GM18502 (cell line): ENCODE data around the gene SNAP47.

Experiments
- ATAC-seq: cut with Tn5 transposase; IDR thresholded peaks from one replicate; pipeline ENCODE4 v1.9.1; 2021; ENCODE audit warnings: mild to moderate bottlenecking; ENCODE audit not compliant: unreplicated experiment, poor library complexity

The SNAP47 gene

DNA sequence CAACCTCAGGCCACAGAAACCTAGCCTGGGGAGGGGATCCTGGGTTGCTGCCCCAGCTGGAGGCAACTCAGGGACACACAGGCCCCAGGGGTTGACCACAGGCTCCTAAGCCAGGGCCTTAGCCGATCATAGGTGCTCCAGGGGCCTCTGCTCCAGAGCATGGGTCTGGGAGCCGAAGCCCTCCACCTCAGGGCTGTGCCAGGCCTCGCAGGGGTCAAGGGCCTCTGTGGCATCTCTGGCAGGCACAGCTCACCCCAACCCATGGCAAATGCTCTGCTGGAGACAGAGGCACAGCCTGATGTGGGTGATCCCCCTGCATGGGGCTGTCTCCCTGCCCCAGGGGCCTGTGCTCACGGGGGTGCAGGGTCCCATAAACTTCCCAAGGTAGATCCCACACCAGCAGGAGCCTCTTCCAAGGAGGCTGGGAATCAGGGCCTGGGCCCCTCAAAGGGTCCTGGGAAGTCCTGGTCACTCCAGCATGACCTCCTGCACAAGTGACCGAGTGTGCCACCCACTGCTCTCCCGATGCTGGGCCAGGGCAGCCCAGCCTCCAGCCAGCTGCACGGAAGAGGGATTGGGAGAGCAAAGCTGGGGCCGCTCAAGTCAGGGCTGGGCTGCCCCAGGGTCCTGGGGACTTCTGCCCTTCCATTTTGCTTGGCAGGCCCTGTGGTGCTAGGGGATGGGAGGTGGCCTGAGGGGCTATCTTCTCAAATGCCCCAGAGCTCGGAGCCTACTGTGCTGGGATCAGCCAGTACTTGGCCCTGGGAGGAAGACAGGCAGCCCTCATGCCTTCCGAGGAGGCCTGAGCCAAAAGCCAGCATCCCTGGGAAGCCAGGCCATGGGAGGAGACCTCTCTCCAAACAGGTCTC, 58.1 kb downstream of the SNAP47 start:
- ATAC-seq: no peak

- no peak for ATAC-seq
Observed at GRCh38 chr1:227793948-227794816, 58.9 kb downstream of the SNAP47 start.

DNA sequence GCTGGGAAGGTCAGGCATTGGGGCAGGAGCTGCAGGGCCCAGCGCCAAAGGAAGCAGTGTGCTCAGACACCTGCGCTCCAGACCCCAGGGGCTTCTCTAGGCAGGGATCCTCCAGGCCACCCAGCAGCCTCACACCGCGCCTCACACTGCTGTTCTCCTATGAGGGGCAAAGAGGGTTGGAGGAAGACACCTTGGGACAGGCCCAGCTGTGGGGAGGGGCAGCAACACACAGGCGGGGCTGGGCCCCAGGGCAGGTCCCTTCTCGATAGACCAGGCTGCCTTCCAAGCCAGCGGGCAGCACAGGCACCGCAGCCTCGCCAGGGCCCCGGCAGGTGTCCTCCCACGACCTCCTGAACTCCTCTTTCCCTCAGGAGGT, 59.6 kb downstream of the SNAP47 start:
- ATAC-seq: no peak

GRCh38 chr1:227795732-227796131, 60.5 kb downstream of the SNAP47 start:
- no peak for ATAC-seq

DNA sequence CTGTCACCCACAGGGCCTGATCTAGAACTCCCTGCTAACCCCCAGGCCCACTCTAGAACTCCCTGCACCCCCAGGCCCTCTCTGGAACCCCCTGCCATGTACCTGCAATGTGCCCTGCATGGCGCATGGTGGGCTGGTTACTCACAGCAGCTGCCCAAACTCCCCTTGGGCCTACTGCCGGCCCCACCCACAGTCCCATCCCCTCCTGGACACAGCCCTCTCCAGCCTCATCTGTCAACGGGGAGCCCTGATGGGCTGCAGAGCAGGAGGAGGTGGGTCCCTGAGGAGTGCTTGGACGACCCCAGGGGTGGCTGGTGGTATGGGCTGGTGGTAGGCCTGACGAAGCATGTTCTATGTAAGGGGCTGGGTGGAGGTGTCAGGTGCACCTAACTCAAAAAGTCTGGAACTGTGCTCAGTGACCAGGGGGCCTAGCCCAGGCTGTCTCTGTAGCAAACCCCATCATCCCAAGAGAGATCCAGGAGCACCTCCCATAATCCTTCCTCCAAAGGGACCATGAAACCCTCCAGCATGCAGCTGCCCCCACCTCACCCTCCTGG, 61.2 kb downstream of the SNAP47 start:
- no peak for ATAC-seq

- no peak for ATAC-seq
Observed at GRCh38 chr1:227797144-227797543, 61.9 kb downstream of the SNAP47 start.

- no peak for ATAC-seq
Observed at GRCh38 chr1:227797625-227798024, 62.4 kb downstream of the SNAP47 start.

DNA sequence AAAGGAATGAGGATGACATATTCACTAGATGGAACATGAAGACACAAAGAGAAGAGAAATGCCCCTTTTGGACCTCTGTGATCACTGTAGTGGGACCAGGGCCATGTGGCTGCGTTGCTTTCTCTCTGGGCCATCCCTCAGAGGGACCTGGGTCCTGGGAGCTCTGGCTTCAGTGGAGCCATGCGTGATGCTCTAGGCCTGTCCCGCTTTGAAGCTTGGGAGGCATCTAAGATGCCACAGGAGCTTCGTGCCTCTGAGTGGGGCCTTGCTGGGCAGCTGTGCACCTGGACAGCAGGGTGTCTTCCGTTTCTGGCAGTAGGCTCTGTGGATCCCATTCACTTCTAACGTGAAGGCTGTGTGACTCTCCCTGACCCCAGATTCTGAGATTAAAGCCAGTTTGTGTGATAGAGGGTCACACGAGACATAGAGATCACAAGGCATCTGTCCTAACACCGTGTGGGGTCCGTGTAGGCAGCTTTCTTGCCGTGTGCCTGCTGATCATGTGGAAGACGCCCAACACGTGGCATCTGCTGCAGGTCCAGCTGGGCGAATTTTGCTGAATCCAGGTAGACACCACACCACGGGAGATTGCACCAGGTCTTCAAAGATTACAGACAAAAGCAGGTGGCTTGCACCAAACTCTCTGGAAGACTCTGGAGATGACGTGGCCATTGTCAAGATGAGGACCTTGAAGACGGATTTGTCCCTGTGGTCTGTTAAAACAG, 63.0 kb downstream of the SNAP47 start:
- no peak for ATAC-seq

DNA sequence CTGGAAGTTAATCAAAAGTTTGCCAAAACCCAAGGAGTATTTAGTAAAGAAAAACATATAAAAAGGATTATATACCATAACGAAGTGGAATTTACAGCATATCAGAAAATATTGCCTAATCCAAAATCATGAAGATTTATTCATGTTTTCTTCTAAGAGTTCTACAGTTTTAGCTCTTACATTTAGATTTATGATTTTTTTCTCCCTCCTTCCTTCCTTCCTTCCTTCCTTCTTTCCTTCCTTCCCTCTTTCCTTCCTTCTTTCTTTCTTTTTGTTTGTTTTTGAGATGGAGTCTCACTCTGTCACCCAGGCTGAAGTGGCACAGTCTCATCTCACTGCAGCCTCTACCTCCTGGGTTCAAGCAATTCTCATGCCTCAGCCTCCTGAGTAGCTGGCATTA, 64.5 kb downstream of the SNAP47 start:
- no peak for ATAC-seq

DNA sequence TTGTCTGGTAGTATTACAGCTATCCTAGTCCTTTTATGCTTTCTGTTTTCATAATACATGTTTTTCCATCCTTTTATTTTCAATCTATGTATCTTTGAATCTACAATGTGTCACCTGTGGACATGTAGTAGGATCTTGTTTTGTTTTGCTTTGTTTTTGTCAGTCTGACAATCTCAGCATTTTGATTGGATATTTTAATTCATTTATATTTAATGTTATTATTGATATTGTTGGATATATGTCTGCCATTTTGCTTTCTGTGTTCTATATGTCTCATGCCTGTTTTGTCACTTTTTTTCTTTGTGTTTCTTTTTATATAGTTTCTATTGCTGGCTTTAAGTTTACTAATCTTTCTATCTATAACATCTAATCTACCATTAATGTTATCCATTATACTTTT, 68.7 kb downstream of the SNAP47 start:
- ATAC-seq: no peak

DNA sequence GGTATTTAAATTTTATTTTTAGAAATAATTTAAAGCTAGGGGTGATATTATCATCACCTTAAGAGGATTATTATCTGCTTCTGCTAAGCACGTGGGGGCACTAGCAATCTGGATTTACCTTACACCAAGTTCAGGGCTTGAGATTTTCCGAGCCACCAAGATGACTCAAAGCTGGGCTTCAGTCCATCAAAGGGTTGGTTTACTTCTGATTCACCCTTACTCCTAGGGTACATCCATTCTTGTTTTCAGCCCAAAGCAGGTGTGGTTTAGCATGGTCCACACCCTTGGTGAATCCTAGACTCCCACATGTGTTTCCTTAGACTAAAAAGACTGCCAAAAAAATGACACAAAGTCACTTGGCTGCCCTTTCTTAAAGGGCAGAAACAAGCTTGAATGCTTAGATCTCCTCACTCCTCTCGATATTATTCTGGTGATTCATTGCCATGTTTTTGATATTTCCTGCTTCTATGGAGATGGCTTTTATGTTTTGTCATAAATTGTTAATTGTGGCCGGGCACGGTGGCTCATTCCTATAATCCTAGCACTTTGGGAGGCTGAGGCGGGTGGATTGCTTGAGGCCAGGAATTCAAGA, 70.5 kb downstream of the SNAP47 start:
- no peak for ATAC-seq

GRCh38 chr1:227808566-227808965, 73.3 kb downstream of the SNAP47 start:
- no peak for ATAC-seq

DNA sequence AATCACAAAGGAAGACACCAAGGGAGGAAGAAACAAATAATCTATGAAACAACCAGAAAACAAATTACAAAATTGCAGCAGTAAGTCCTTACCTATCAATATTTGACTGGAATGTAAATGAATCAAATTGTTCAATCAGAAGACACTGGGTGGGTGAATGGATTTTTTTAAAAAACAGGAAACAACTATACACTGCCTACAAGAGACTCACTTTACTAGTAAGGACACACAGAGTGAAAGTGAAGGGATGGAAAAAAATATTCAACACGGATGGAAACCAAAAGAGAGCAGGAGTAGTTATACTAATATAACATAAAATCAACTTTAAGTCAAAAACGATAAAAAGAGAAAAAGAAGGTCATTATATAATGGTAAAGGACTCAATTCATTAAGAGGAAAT, 73.8 kb downstream of the SNAP47 start:
- no peak for ATAC-seq

DNA sequence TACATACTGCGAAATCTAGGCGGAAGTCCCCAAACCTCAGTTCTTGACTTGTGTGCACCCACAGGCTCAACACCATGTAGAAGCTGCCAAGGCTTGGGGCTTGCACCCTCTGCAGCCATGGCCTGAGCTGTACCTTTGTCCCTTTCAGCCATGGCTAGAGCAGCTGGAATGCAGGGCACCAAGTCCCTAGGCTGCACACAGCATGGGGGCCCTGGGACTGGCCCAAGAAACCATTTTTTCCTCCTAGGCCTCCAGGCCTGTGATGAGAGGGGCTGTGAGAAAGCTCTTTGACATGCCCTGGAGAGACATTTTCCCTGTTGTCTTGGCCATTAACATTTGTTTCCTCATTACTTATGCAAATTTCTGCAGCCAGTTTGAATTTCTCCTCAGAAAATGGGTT, 78.7 kb downstream of the SNAP47 start:
- ATAC-seq: no peak

- ATAC-seq: no peak
Observed at GRCh38 chr1:227815468-227816409, 80.5 kb downstream of the SNAP47 start, which contains the start of gene PRSS38. Gene PRSS38 (plus strand): TSS chr1:227815675. CDS start chr1:227815717, 42 bp downstream.

- no peak for ATAC-seq
Observed at GRCh38 chr1:227816750-227817446, 81.7 kb downstream of the SNAP47 start.

- ATAC-seq: no peak
Observed at GRCh38 chr1:227823537-227823936, 88.3 kb downstream of the SNAP47 start.

- no peak for ATAC-seq
Observed at GRCh38 chr1:227824204-227824603, 89.0 kb downstream of the SNAP47 start.
